NCI-H187 (cell line): ENCODE results near the gene HMGCS2.

Source experiments
- DNase-seq, 2 experiments: peaks; one replicate each; lab custom pipeline; 2025; lab: John Stamatoyannopoulos, UW

The HMGCS2 gene

DNA sequence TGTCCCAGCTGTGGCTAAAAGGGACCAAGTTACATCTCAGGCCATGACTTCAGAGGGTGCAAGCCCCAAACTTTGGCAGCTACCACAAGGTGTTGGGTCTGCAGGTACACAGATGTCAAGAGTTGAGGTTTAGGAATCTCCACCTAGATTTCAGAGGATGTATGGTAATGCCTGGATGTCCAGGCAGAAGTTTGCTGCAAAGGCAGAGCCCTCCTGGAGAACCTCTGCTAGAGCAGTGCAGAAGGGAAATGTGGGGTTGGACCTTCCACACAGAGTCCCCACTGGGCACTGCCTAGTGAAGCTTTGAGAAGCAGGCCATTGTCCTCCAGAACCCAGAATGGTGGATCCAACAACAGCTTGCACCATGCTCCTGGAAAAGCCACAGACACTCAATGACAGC lies 67.0 kb downstream of the HMGCS2 start:
- no peak for DNase-seq

DNA sequence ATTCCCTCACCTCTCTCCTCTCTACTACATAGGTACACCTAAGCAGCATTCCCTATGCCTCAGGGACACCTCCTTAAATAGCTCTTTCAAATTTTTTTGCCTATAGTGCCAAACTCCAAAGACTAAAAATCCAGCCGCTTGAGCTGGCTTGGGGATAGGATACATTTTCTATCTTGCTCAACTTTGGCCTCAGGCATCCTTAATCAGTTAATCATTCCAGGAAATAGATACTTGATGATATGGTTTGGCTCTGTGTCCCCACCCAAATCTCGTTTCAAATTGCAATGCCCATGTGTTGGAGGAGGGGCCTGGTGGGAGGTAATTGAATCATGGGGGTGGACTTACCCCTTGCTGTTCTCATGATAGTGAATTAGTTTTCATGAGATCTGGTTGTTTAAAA lies 68.4 kb downstream of the HMGCS2 start:
- no peak for DNase-seq
